NCI-H345 (cell line): ENCODE measurements around the gene KRTAP16-1.
A peak's percentile ranks its signal among the peaks of the same experiment; 100 is the strongest.

Source experiments
- DNase-seq: peaks from one replicate; lab custom pipeline; 2025; lab: John Stamatoyannopoulos, UW

KRTAP16-1 gene

DNA sequence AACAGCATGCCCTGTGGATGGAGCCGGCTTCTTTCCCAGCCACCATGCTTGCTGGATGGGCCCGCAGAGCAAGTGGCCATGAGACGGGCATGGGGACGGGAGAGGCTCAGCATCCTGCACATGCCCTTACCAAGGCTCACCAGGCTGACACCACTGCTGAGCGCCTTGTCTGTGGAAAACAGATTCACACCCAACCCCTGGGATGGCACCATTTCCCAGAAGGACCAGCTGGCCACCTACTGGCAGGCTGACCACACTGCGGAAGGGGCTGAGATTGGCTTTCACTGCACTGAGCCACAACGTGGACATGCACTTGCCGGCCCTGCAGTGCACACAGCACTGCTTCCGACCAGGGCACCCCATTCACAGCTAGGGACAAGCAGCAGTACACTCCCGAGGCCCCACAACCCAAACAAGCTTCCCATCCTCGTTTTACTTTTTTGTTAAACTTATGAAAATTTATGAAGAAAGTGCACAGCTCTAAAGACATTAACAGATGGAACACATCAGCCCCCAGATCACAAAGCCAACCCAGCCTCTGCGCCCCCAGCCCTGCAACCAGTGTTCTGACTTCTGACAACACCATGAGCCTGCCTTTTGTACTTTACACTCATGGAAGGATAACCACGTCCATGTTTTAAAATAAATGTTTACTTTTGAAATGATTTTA lies 20.3 kb upstream of the KRTAP16-1 start:
- DNase-seq, result peak; percentile 55

DNA sequence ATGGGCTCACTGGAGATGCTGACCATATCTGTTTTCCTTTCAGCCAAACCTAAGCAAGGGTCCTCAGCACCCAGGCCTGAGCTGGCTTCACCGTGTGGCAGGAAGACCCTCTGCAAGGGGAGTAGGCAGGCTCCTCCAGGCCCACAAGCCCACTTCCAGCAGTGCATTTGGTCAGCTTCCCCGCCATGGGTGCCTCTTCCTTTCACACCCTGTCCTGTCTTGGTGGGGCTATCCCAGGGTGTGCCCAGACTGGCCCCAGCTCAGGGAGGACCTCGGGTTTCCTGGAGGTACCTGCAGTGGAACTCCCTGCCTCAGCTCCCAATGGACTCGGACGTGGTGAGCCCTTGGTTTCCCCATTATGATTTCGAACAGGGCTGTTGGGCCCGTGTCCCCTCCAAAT lies 19.1 kb upstream of the KRTAP16-1 start:
- DNase-seq, result no peak

DNA sequence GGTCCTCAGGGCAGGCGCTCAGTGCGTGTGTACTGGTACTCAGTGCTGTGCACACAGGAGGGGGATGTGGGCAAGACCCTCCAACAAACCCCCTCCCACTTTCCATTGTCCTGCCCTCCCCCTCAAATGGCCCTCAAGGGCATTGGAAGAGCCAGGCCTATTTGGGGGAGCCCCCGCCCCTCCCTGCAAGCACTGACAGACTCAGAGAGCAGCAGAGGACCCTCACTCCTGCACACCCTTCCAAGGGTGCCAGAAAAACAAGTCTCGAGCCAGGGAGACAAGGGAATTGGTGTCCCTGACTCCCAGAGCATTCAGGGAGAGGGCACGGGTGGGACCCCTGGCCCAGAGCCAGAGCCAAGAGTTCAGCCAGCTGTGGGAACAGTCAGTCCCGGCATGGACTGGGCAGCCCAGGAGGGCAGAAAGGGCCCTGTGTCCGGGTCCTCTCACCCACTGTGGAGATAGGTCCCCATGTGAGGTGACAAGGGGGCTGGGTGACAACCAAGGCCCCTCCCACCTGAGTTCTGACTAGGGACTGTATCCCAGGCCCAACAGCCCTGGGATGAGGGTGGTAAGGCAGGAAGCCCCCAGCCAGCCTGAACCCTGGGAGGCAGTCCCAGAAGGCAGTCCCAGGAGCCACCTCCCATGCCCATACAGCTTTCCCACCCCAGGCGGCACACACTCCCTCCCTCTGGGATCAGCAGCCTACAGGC lies 18.5 kb upstream of the KRTAP16-1 start:
- DNase-seq, result no peak

DNA sequence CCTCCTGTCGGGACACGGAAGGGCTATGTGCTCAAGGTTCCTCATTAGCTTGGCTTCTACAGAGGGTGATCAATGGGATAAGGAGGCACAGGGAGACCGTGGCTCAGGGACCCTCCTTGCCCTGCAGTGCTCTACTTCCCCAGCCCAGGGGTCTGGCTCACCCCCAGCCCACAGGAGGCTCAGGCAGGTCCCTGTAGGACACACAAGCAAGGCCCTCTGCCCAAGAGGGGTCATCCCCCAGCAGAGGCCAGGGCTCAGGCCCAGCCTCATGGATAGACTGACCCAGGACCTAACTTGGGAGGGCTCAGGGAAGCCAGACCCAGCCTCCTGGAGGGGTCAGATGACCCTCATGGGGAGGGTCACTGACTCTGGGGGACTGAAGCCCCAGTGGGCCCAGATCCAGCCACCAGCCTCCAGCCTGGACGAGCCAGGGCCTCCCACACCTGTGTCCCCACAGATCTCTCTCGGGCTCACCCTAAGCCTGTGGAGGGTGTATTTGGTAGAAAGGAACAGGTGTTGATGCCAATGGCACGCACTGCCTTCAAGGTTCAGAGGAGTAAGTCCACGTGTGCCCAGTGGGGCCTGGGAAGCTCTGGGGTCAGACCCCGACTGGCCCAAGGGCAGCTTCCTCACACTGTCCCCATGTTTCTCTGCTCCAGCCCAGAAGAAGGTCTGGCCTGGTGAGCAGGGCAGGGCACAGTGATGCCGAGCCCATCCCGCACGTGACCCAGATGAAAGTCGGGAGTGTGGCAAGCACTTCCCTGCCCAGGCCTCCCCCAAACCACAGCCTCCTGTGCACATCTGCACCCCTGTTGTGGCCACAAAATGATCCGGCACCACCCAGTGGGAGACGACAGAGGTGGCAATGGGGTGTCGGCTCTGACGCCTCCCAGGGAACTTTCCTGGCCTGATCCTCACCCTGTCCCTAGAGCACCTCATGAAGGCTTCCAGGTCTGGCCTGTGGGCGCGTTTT lies 17.4 kb upstream of the KRTAP16-1 start:
- no peak for DNase-seq

DNA sequence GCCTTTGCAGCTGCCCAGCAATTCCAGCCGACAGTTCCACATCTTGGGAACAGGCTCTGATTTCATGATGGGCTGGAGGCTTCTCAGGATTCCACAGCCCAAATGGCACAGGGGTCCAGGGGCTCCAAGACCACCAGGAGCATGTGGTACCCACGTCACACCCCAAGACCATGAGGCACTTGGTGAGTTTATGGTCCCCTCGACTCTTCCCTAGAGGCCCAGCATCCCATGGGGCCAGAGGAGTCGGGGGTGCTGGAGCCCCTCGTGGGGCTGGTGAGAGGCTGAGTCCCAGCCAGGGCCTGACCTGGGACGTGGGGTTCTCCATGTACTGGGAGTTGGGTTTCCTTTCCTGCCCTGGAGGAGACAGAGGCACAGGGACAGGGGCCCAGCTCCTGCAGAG lies 16.5 kb upstream of the KRTAP16-1 start:
- no peak for DNase-seq

DNA sequence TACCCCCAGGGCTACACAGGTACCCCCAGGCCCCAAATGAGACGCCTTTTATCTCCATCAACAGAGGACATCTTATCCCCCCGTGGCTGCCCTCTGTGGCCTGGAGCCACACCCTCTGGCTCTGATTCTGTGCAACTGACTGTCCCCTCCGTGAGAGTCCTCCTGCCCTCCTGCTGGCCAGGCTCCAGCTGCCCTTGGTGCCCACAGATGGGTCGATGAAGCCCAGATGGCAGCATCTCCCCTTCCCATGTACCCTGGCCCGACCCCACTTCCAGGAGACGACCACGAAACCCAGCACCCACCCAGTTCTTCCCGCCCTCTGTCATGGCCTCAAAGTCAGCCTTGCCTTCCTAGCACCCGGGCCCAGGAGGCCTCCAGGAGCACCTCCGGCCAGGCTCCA lies 16.0 kb upstream of the KRTAP16-1 start:
- DNase-seq, result no peak

DNA sequence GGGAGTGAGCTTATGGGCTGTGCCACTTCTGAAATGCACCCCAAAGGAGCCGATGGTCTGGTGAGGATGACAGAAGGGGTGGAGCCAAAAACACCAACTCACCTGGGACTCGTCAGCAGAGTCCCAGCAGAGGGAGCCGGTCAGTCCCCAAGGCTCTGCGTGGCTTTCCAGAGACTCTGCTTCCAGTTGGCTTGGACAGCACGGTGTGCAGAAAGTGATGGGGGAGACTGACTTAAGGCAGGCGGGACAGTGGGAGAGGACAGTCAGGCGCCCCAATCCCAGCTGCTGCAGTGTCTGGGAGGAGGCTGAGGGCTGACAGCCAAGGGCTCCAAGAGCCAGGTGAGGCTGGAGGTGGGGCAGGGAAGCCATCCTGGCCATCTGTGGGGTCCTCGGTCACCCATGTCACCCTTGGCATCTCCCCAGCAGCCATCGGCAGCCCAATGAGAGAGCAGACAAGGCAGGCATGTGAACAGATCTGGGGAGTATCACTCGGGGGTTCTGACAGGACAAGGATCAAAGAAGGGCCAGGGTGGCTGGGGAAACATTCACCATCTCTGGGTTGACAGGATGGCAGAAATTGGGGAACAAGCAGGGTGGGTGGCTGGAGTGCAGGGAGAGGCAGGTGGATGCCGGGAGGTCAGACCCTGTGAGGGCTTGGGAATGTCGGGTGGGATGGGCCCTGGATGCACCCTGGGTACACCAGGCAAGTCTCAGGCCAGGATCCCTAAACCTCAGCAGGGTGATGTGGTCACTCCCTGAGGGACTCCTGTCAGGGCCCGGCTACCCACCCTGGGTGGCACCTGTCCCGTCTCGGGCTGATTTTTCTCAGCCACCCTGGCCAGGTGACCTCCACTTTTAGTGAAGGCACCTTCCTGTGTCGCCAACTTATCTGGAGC lies 15.3 kb upstream of the KRTAP16-1 start:
- DNase-seq, result peak; percentile 4

DNA sequence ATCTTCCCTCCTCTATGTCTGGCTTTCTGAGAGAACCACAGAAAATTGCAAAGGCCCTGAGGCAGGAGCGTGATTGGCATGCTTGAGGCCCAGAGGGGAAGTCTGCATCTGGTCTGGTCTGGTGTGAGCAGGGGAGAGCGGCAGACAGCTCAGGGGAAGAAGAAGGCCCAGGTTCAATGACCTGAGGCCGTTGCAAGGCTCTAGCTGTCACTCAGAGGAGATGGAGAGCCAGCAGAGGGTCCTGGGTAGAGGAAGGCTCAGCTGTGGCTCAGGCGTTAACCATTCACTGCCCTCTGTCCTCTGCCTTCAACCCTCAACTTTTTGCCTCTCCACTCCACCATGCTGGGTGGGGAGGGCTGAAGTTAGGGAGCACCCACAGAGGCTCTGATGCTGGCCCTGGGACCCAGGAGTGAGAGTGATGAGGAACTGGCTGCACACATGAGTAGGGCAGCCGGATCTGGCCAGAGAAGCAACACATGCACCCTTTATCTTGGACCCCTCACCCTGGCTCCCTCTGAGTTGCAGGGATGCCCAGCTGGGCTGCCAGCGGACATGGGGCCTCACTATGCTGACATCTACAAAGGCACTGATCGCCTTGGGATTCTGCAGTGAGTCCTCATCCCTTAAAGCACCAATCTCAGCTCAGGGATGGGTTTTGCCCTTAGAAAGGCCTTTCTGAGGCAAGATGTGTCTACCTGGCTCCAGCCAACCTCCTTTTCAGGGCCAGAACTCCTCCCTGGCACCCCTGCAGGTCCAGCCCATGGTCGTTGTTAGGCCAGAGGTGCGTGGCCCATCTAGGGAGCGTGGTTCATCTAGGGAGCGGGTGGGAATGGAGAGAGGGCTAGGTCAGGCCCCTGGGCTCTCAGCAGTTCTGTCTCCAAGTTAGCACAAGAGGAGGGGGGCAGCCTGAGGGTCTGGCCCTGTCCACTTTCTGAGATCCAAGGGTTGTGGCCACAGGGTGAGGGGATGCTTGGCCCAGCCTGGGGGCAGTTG lies 14.1 kb upstream of the KRTAP16-1 start:
- DNase-seq, result no peak

DNA sequence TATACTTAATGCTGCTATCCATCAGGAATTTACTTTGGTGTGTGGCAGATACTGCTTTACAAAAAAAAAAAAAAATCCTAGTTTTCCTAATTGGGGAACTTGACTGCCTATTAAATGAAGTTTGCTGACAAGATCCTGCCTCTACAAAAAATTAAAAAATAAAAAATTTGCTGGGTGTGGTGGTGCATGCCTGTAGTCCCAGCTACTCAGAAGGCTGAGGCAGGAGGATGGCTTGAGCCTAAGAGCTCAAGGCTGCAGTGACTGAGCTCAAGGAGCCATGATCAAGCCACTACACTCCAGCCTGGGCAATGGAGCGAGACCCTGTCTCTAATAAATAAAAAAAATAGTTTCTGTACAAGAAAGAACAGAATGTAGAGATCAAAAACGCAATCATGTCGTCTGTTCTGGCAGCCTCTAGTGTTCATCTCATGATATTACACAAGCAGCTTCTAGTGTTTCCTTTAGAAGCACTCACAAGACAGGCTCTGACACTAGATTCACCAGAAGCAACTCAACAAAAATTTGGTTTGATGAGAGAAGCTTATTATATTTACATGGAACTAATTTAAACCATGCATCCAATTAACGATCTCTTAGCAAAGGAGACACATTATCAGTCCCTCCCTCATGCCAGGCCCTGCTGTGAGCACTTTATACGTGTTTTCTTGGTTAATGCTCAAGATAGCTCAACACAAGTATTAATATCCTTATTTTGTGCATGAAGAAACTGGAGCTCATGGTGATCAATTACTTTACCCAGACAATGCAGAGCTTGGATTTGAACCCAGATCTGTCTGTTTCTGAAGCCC lies 13.2 kb upstream of the KRTAP16-1 start:
- peak; percentile 47 for DNase-seq

DNA sequence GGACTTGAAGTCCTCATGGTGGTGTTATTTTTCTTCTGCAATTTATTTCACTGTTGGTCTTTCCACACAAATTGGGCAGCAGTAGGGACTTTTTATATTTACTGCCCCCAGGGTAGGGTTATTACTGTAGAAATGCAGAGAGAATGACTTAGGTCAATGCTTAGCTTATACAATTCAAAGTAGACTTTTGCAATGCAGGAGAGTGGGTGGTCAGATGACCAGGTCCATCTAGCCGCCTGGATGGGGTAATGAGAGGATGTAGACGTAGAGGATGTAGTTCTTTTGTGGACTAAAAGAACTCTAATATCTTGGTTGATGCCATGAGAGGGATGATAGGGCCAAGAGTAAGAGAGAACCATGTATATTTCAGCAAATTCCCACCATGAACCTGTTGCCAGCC lies 9.1 kb upstream of the KRTAP16-1 start:
- DNase-seq, result no peak

DNA sequence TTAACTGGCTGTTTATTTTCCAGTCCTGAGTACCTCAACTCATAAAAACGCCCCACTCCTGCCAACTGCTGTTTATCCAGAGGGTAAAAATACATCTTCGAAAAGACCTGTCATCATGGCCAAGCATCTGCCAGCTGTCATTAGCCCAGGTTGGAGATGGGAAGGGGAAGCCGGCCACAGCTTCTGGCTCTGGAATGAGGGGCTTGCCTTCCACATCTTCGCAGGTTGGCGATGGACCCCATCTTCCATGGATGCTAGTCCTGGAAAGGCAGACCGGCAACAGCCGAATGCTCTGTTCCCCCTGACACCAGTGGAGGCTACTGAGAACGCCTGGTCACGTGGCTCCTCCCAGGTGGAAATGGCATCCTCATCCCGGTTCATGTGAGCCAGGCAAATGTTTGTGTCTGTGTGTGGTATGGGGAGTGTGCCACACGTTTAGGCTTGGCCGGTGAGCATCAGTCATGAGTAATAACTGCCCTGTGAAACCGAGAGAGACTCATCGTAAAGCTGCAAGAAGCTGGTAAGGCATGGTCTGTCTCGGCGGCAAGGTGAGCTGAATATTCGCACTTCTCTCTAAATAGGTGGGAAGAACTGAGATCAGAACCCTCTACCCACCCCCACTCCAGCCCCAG lies 6.8 kb upstream of the KRTAP16-1 start:
- DNase-seq, result no peak

DNA sequence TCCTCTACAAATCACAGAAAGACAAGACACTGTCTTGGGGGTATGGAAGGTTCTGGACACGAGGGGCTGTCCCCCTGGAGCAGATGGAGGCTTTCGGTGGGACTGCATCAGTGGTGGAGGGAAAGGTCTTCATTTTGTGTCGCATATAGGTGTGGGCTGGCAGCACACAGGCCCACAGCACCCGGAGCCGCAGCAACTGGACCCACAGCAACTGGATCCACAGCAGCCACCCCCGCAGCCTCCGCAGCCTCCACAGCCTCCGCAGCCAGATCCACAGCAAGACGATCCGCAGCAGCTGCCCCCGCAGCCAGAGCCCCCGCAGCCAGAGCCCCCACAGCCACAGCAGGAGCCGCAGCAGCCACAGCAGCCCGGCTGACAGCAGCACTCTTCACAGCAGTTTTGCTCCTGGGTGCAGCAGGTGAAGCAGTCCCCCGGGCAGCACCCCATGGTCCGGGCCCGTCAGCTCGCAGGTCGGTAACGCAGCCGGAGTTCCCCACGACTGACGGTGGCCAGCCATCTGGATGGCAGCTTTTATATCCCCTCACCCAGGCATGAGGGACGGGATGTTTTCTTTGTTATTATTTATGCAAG lies 6.2 kb upstream of the KRTAP16-1 start, which contains the start of gene KRTAP17-1:
Gene KRTAP17-1, minus strand, starts transcription at position 507 of the 591 bp plus-strand sequence. Its CDS starts 60 bp downstream, at position 447.
- DNase-seq, result no peak

DNA sequence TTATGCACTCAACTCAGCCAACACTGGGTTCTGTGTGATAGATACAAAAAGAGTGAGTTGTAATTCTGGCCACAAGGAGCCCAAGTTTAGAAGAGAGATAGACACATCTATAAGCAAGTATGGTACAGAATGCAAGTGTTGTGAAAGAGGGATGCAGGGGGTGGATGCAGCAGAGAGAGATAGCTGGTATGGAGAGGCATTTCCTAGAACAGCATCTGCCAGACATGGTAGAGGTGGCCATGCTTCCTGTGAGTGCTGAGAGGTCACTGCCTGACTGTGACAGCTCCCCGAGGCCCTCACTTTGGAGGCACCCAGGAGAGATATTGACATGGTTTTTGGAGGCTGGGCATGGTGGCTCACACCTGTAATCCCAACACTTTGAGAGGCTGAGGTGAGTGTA lies 2.0 kb upstream of the KRTAP16-1 start:
- DNase-seq, result no peak

DNA sequence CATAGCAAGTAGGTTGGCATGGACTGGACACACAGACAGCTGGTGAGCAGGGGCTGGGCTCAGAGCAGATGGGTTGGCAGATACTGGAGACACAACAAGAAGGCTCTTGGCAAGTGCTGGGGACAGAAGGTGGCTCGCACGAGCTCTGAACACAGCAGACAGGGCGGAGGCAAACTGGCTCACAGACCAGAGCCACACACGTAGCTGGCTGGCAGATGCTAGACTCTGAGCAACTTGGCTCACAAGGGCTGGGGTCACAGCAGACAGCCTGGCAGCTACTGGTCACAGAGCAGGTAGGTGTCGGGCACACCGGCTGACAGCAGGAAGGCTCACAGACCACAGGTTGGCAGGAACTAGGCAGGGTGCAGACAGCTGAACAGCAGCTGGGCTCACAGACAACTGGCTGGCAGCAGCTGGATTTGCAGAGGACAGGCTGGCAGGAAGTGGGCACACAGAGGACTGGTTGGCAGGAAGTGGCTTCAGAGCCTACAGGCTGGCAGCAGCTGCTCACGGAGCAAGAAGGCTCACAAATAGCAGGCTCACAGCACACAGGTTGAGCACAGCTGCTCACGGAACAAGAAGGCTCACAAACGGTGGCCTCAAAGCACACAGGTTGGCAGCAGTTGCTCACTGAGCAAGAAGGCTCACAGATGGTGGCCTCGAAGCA lies 725 bp downstream of the KRTAP16-1 start:
- DNase-seq, result peak; percentile 13

DNA sequence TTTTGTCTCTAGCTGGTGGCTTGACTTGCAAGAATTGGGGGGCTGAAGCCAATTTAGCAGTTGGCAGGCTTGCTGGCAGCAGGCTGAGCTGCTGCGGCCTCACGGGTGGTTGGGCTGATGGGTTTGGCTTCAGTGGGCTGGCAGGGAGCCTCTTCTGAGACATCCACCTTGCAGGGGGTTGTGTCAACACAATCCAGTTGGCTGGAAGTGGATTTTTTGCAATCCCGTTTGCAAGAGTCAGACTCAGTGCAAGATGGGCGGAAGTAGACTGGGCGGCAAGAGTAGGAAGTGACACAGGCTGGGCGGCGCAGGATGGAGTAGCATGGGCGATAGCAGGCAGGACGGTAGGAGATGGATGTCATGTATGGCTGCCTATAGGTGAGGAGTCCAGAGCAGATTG lies 1.5 kb downstream of the KRTAP16-1 start:
- no peak for DNase-seq

DNA sequence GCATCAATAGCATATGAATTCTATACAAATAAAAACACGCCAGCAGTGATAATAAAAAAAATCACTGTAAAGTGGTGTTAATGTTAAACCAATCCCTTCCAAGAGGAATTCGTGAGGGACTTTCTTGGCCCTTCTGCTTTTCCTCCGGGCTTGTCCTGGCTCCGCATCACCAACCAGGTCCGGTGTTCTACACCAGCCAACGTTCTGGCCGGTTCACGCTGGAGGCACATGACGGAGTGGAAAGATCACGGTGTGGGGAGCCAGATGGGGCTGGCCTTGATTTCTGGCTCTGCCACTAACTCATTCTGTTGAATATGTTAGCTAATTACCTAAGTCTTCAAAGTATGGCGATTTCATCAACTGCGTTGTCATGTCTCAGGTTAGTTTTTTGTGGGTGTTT lies 5.0 kb downstream of the KRTAP16-1 start:
- no peak for DNase-seq

DNA sequence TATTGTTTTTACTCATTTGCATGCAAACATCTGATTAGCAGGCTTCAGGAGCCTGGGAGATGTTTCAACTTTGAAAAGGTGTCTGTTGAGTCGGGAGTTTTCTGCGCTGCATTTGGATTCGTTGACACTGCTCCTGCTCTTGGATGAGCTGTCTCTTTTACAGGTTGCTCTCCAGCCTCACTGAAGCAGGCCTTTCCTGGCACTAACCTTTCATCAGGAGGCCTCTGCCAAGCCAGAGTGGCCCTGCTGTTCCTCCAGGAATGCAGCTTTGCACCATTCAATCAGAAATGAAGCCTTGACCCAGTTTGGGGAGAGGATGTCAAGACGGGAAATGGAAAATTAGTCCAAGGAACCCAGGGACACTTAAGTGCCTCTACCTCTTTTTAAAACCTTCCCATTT lies 6.1 kb downstream of the KRTAP16-1 start:
- DNase-seq, result no peak
